ENCODE data around the gene RIC8B. TPM values are rescaled to one million over a fixed set of nuclear protein-coding genes. Genes with fewer than 3 reads are reported as not detected.

The RIC8B gene
- polyA plus RNA-seq, 3 donors, result 2.7 to 3.8 (median 2.7) TPM

- Histone ChIP-seq H3K9me3 (replicated peaks in 1 of 2; ENCODE audit: control insufficient read depth in 1 of 2, insufficient read depth in 1 of 2, low read length in 2 of 2) (no peaks in the 10 kb centered on the region), H4K20me1 (ENCODE audit: insufficient read depth, low read length) (no peaks in the 10 kb centered on the region), H3K4me3 (replicated peaks in 1 of 3; ENCODE audit: low read depth in 2 of 3, low read length in 3 of 3) (no peak overlapping the region), H3K27ac (ENCODE audit: low read depth in 1 of 2, low read length in 2 of 2) (no peak overlapping the region), H3K4me2 (replicated peaks; ENCODE audit: extremely low read depth, low read length, poor library complexity, severe bottlenecking) (no peak overlapping the region), H3K9ac (ENCODE audit: insufficient read depth, low read length, poor library complexity, severe bottlenecking) (no peak overlapping the region), H2AFZ (ENCODE audit: insufficient read depth, low read depth, low read length, poor library complexity, severe bottlenecking) (no peak overlapping the region), H3K36me3 (replicated peaks in 1 of 2; ENCODE audit: control insufficient read depth in 1 of 2, insufficient read depth in 2 of 2, low read length in 2 of 2) (peaks cover 12 to 26% of the 10 kb centered on the region in 2 donors), H3K27me3 (ENCODE audit: control insufficient read depth in 2 of 2, insufficient read depth in 2 of 2, low read length in 2 of 2) (no peaks in the 10 kb centered on the region), H3K79me2 (ENCODE audit: insufficient read depth, low read length) (no peaks in the 10 kb centered on the region), H3K4me1 (ENCODE audit: control insufficient read depth in 1 of 2, insufficient read depth in 2 of 2, low read length in 2 of 2) (no peaks in the 10 kb centered on the region)
- no peak for TF ChIP-seq CTCF (IDR thresholded peaks at IDR 0.05)
- Mint-ChIP-seq H3K9me3 (peaks cover 0 to 2% (median 0%) of the 10 kb centered on the region in 7 donors), H3K4me3 (no peak overlapping the region), H3K4me1 (no peaks in the 10 kb centered on the region), H3K27me3 (ENCODE audit: low read depth in 3 of 3) (peaks cover 0 to 2% (median 0%) of the 10 kb centered on the region in 3 donors), H3K36me3 (peaks cover 12 to 30% of the 10 kb centered on the region in 2 donors), H3K27ac (no peak overlapping the region)
- intact Hi-C loops (cut with micrococcal nuclease), result no loop called here
- no peak for DNase-seq
- no CpG with 5 or more reads among the region's 1 CpG for WGBS (ENCODE audit: insufficient coverage)
Measured at GRCh38 chr12:106840243-106840642, 65.8 kb downstream of the RIC8B start.

- Histone ChIP-seq H3K27ac (ENCODE audit: low read depth in 1 of 2, low read length in 2 of 2) (no peak overlapping the region), H4K20me1 (ENCODE audit: insufficient read depth, low read length) (no peaks in the 10 kb centered on the region), H3K9me3 (replicated peaks in 1 of 2; ENCODE audit: control insufficient read depth in 1 of 2, insufficient read depth in 1 of 2, low read length in 2 of 2) (no peaks in the 10 kb centered on the region), H3K4me3 (replicated peaks in 1 of 3; ENCODE audit: low read depth in 2 of 3, low read length in 3 of 3) (no peak overlapping the region), H2AFZ (ENCODE audit: insufficient read depth, low read depth, low read length, poor library complexity, severe bottlenecking) (no peak overlapping the region), H3K4me2 (replicated peaks; ENCODE audit: extremely low read depth, low read length, poor library complexity, severe bottlenecking) (no peak overlapping the region), H3K4me1 (ENCODE audit: control insufficient read depth in 1 of 2, insufficient read depth in 2 of 2, low read length in 2 of 2) (no peaks in the 10 kb centered on the region), H3K27me3 (ENCODE audit: control insufficient read depth in 2 of 2, insufficient read depth in 2 of 2, low read length in 2 of 2) (no peaks in the 10 kb centered on the region), H3K9ac (ENCODE audit: insufficient read depth, low read length, poor library complexity, severe bottlenecking) (no peak overlapping the region), H3K79me2 (ENCODE audit: insufficient read depth, low read length) (no peaks in the 10 kb centered on the region), H3K36me3 (replicated peaks in 1 of 2; ENCODE audit: control insufficient read depth in 1 of 2, insufficient read depth in 2 of 2, low read length in 2 of 2) (peaks cover 18 to 40% of the 10 kb centered on the region in 2 donors)
- H3K36me3 Mint-ChIP-seq, result peaks cover 9 to 20% of the 10 kb centered on the region in 2 donors
- no peak overlapping the region for H3K27ac Mint-ChIP-seq
- DNase-seq, result no peak
- H3K4me3 Mint-ChIP-seq, result no peak overlapping the region
- TF ChIP-seq CTCF (IDR thresholded peaks at IDR 0.05), result peak; percentile 33
- no CpG with 5 or more reads among the region's 1 CpG for WGBS (ENCODE audit: insufficient coverage)
- no peaks in the 10 kb centered on the region for H3K4me1 Mint-ChIP-seq
- peaks cover 0 to 2% (median 0%) of the 10 kb centered on the region in 7 donors for H3K9me3 Mint-ChIP-seq
- intact Hi-C loops (cut with micrococcal nuclease), result no loop called here
- peaks cover 0 to 2% (median 0%) of the 10 kb centered on the region in 3 donors for H3K27me3 Mint-ChIP-seq (ENCODE audit: low read depth in 3 of 3)
Measured at GRCh38 chr12:106841510-106842302, 67.2 kb downstream of the RIC8B start.

All from CD14-positive monocyte (primary cell).